Measurements from ENCODE around the gene MAX. TPM values are rescaled to one million over a fixed set of nuclear protein-coding genes. Genes with fewer than 3 reads are reported as not detected.

The MAX gene
- total and polyA plus RNA-seq, 2 of the 8 experiments (the other 6 are each of a cell fraction or from before 2014, with no cell fraction given): 36.9 to 65.1 TPM

Small RNA genes lying within 50 kb of the gene (microRNA-seq; reads per million reads assigned to microRNA genes)
- gene MIR4706 (ENCODE audit: borderline microRNAs expressed in 2 of 2, borderline number of aligned reads in 2 of 2, borderline replicate concordance in 1 of 2): 0.20 to 0.46 reads per million in 2 experiments

Small RNA genes lying within 50 kb of the gene (small RNA-seq; reads per million reads assigned to genes)
- not detected for gene MIR4706 (ENCODE audit: insufficient read depth)
- not detected for gene RNU2-14P (ENCODE audit: insufficient read depth)

Other genes starting within 250 kb of the MAX start
- 2.4 and 2.7 TPM in 2 replicates for gene SPTB, start 222.6 kb downstream of the MAX start, total RNA-seq (2021; fragmentation: NEBNext Ultra II Directional; extraction: Animal tissue kit (Norgen Biotek cat#: 25700))
- gene SPTB, start 222.6 kb downstream of the MAX start, polyA plus RNA-seq (2011; rRNA removed): 0.30 and 0.60 TPM in 2 replicates
- 50.2 and 55.6 TPM in 2 replicates for gene CHURC1, start 188.1 kb downstream of the MAX start, total RNA-seq (2021; fragmentation: NEBNext Ultra II Directional; extraction: Animal tissue kit (Norgen Biotek cat#: 25700))
- 44.8 and 59.3 TPM in 2 replicates for gene CHURC1, start 188.1 kb downstream of the MAX start, polyA plus RNA-seq (2011; rRNA removed)
- 0.30 and 0.50 TPM in 2 replicates for gene GPX2, start 159.8 kb downstream of the MAX start, total RNA-seq (2021; fragmentation: NEBNext Ultra II Directional; extraction: Animal tissue kit (Norgen Biotek cat#: 25700))
- gene GPX2, start 159.8 kb downstream of the MAX start, polyA plus RNA-seq (2011; rRNA removed): 0.49 and 0.89 TPM in 2 replicates
- 58.1 and 59.2 TPM in 2 replicates for gene RAB15, start 130.2 kb downstream of the MAX start, total RNA-seq (2021; fragmentation: NEBNext Ultra II Directional; extraction: Animal tissue kit (Norgen Biotek cat#: 25700))
- 38.8 and 63.4 TPM in 2 replicates for gene RAB15, start 130.2 kb downstream of the MAX start, polyA plus RNA-seq (2011; rRNA removed)
- 13.8 and 16.0 TPM in 2 replicates for gene FNTB, start 115.6 kb downstream of the MAX start, total RNA-seq (2021; fragmentation: NEBNext Ultra II Directional; extraction: Animal tissue kit (Norgen Biotek cat#: 25700))
- 19.3 and 20.7 TPM in 2 replicates for gene FNTB, start 115.6 kb downstream of the MAX start, polyA plus RNA-seq (2011; rRNA removed)